Medulla oblongata (tissue), 1 donor: Measurements from ENCODE around the gene LRSAM1.
A peak's percentile ranks its signal among the peaks of the same experiment; 100 is the strongest.

ENCODE experiments used
- DNase-seq: peaks from one replicate; pipeline ENCODE4 v3.0.0-alpha.2; 2015; ENCODE audit errors: extremely low spot score

Gene LRSAM1

GRCh38 chr9:127426756-127427155, 24.6 kb upstream of the LRSAM1 start:
- DNase-seq, result no peak

DNA sequence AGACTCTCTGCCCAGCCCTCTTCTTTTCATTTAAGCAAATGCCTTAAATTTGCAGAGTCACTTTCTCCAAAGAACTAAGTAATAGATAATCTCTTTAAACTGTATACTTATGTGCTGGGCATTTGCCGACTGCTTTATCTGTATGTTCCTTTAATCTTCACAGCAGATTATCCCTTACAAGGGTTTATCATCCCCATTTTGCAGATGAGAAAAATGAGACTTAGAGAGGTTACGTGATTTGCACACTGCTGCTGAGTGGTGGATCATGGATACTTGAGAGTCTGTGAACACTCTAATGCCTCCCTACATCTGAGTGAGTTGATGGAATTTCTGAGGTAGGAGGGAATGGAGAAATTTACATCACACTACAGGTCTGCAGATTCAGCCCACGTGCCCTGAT, 23.0 kb upstream of the LRSAM1 start:
- no peak for DNase-seq

DNA sequence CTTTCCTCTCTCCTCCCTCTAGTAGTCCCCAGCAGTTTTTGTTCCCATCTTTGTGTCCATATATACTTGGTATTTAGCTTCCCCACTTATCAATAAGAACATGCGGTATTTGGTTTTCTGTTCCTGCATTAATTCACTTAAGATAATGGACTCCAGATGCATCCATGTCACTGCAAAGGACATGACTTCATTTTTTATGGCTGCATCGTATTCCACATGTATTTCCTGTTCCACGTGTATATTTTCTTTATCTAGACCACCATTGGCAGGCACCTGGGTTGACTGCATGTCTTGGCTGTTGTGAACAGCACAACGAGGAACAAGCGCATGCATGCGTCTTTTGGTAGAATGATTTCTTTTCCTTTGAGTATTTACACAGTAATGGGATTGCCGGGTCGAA, 20.9 kb upstream of the LRSAM1 start:
- DNase-seq, result no peak

DNA sequence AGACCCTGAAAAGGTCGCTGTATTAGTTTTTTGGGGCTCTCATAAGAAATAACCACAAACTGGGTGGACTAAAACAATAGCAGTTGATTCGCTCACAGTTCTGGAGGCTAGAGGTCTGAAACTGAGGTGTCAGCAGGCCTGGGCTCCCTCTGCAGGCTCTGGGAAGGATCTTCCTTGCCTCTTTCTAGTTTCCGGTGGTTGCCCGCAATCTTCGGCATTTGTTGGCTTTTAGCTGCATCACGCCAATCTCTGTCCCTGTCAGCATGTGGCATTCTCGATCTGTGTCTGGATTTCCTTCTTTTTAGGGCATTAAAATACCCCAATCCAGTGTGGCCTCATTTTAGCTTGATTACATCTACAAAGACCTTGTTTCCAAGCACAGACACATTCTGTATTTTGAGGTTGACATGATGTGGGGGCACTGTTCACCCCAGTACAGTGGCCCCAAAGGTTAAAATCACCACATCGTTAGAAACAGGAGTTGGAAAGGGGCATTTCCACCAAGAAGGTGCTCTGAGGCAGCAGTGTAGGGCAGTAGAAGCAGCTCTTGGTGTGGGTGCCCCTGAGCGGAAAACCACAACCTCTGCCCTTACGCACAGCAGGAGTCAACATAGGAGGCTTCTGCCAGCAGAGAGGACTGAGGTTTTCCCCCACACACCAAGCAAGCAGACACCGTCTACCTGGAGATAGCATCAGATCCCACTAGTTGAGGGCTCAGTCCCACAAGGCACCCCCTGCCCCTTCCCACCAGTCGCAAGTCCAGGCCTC, 13.6 kb upstream of the LRSAM1 start:
- DNase-seq, result no peak

- DNase-seq, result no peak
These were observed 12.9 kb upstream of the LRSAM1 start for GRCh38 chr9:127438394-127438793.

- no peak for DNase-seq
These were observed 6.9 kb upstream of the LRSAM1 start for GRCh38 chr9:127444283-127444920.

- no peak for DNase-seq
These were observed 6.1 kb upstream of the LRSAM1 start for GRCh38 chr9:127444921-127445850.

DNA sequence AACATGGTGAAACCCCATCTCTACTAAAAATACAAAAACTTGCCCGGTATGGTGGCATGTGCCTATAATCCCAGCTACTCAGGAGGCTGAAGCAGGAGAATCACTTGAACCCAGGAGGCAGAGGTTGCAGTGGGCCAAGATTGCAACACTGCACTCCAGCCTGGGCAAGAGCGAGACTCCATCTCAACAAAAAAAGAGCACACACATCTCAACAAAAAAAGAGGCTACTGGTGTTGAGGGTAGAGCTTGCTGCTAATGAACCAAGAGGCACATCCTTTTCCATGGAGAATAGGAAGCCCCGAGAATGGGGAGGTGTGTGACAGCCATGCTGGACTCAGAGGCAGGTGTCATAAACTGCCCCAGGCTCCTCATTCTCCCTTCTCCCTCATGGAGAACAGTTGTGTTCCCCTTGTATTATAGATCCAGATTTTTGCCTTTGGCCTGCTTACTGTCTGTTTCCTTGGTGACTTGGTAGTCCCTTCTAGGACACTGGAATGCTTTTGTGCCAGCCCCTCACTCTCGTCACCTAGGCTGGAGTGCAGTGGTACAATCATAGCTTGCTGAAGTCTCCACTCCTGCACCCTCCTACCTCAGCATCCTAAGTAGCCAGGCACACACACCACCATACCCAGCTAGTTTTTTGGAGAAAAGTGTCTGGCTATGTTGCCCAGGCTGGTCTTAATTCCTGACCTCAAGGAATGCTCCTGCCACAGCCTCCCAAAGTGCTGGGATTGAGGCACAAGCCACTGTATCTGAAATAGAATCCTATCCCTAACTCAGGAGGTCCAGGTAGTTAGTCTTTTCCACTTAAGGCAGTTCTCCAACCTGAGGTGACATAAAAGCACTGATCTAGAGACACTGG, 5.2 kb upstream of the LRSAM1 start:
- DNase-seq, result no peak

DNA sequence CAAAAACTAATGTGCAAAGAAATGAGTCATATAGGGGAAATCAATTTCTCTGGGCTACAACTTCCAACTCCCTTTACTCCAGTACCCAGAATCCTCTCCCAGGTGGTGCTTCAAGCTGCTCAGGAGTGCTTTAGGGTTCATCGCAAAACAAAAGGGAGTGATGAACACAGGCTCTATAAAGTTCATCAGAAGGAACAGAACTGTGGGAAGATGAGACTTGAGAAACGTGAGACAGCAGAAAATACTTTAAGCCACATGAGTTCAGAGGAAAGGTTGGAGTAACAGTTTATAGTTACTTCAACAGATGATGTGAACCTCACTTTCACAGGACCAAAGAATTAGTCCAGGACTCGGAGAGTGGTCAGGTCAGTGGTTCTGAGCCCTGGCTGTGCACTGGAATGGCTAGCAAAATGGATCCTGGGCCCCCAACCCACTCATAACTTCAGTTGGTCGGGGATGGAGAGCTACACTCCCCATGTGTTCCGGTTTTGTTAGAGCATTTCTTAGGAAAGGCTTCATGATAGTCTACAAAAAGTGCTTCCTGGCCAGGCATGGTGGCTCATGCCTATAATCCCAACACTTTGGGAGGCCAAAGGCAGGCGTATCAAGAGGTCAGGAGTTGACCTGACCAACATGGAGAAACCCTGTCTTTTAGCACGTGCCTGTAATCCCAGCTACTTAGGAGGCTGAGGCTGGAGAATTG, 4.4 kb upstream of the LRSAM1 start:
- no peak for DNase-seq

DNA sequence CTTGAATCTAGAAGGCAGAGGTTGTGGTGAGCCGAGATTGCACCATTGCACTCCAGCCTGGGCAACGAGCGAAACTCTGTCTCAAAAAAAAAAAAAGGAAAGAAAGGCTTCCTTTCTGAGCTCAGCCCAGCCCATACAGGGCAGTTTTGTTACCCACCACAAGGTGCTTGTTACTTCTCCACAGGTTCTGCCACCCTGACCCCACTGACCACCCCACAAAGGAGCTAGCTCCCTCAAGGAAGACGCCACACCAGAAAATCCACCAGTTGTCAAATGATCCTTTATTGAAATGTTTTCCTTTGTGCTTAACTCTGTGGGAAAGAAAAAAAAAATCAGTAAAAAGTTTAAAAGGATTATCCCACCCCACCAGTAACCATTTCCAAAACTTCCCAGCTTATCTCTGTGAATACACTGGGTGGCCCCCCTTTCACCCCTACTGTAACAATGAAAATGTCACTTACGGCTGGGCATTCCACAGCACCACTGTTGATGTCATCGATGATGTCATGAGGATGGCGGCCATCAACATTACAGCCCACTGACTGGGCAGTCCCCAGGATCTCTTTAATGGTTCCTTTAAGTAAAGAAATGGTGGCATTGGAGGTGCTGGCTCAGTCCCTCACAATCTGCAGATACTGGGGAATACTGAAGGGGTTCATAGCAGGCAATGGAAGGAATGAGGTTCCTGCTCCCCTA, 3.7 kb upstream of the LRSAM1 start:
- no peak for DNase-seq

DNA sequence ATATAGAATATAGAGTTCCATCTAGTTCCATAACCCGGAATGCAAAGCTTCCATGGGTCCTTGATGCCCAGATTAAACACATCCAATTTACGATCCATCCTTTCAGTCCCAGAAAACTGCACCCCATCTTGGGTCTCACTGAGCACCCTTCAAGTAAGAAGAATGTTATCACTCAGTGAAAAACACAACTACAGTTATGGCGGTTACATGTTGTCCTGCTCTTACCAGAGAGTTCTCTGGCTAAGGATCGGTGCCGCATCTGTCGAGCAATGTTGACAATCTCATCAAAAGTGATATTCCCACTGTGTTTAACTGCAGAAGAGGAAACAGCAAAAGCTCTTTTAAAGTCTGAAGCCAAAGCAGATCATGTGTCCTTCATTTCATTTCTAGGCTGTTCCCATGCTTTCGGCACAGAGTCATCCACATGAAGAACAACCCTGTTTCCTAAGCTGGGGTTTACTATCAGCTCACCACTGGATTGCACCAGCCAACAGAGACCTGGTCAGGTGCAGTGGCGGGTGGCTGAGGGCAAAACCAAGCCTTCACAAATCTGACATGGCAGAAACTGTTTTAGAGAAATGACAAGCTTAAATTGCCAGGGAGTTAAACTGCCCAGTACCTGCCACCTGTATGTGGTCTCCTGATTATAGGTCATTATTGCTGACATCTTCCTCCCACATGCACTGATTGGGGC, 3.1 kb upstream of the LRSAM1 start:
- DNase-seq, result no peak

- no peak for DNase-seq
These were observed 1.9 kb upstream of the LRSAM1 start for GRCh38 chr9:127449332-127449966.

DNA sequence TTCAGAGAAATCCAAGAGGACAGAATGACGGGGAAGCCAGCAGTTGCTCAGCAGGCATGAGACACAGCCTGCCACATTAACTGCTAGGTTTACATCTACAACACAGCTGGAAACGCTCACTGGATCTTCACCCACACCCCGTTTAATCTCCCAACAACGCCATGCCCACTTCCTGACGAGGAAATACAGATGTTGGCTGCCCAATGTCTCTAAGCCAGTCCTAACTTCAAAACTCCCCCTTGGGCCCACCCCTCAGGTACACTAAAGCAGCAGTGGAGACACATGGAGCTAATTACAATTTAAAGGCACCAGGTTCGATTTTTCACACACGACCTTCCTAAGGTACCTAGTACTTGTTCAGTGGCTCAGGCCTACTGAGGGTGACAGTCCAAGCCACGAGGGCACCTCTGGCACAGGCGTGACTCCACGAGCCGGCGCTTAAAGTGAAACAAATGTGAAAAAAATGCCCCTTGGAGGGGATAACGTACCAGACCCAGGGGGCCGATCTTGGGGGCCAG, 1.0 kb upstream of the LRSAM1 start:
- DNase-seq, result no peak

DNA sequence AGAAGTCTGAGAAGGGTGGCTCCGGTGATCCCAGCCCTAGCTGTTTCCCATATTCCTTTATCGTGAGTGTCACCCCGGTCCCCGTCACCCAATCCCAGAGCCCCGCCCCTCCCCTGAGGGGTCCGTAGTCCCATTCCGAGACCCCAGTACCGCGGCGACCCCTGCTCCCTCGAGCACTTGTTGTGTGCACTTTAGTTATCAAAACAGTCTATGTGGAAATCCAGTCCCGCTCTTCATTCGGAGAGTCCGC, 223 bp downstream of the LRSAM1 start:
- no peak for DNase-seq

- peak; percentile 52 for DNase-seq
These were observed 747 bp downstream of the LRSAM1 start for GRCh38 chr9:127451858-127452656.

- no peak for DNase-seq
These were observed 1.4 kb downstream of the LRSAM1 start for GRCh38 chr9:127452691-127453090.

DNA sequence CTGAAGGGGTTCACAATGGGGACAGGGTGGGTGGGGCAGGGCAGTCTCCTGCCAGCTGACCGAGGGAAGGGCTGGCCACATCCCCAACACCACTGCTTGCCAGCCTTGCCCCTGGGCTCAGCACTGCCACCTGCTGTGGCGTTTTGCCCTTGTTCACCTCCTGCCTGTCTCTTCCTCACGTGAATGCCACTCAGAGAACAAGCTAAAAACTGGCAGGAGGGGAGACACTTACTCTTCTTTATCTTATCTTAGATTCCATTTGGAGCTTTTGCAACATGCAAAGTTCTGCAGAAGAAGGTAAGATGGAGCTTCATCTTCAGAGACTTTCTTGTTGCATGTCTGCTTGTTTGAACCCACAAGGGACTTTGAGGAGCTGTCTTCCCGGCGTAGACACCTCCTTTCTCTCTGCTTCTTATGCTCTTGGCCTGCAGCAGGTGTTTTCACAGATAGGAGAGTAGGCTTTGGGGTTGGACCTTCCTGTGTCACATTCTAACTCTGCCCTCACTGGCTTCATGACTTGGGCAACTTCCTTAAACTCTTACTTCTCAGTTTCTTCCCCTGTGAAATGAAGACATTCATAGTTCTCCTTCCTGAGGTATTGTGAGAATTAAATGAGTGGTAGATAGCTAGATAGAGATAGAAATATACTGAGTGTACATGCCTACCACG, 4.1 kb downstream of the LRSAM1 start:
- DNase-seq, result peak; percentile 27
